K562 (cell line): ENCODE results near the gene KLHL25. TPM values are rescaled to one million over a fixed set of nuclear protein-coding genes. Genes with fewer than 3 reads are reported as not detected.

ENCODE experiments used
- ATAC-seq: fragments of 200-7000 bp; cut with Tn5 transposase; 3 replicates; pipeline ENCODE4 v1.9.1; 2020; ENCODE audit warnings: moderate library complexity
- BruUV-seq: library from RNA; stranded (reverse); fragments of 400-500 nt; replicated peaks from 2 replicates; lab custom pipeline; 2021; lab: Mats Ljungman, UMichigan
- CTCF ChIA-PET: fragments of 300-600 bp; formaldehyde crosslinking; extraction: SDS; loops from one replicate; lab custom pipeline; 2021; ENCODE audit warnings: low intra/inter-chr PET ratio; lab: Yijun Ruan, JAX
- POLR2A ChIA-PET: fragments of 300-600, 350-650 bp; sonication (Branson Sonifier 250); formaldehyde crosslinking; extraction: SDS; loops from one replicate; lab custom pipeline; 2021; ENCODE audit warnings: antibody characterized with exemption, inconsistent platforms; lab: Yijun Ruan, JAX
- DNase-seq, 4 experiments: peaks; one replicate each; pipeline versions ENCODE4 v3.0.0 to v3.0.0-alpha.2; 2011 to 2018; ENCODE audit warnings: low spot score in 3 of 4, mixed read lengths in 3 of 4; ENCODE audit errors: extremely low read depth in 1 of 4
- FAIRE-seq: peaks from 2 replicates; lab custom pipeline; 2011; peaks lifted over from hg19 to GRCh38; lab: Jason Lieb, UNC
- H2AFZ ChIP-seq: 2 replicates; pipeline ENCODE4 v1.6.0; 2011; ENCODE audit warnings: low read depth, low read length, control low read depth, inconsistent platforms
- H3K27ac ChIP-seq: fragments of 200-600 bp; 3 replicates; pipeline ENCODE4 v1.8.0; 2011; ENCODE audit warnings: low read depth, mild to moderate bottlenecking, control low read depth, inconsistent platforms, low read length, moderate library complexity, mixed read lengths; ENCODE audit errors: extremely low read depth
- H3K27me3 ChIP-seq, 2 experiments: fragments of 300-600 bp in 1 of 2; 2 replicates in 1 of 2; 3 replicates in 1 of 2; pipeline versions ENCODE4 v1.6.0 to v1.8.0; 2011; ENCODE audit warnings: inconsistent platforms in 2 of 2, low read length in 2 of 2, mild to moderate bottlenecking in 1 of 2, mixed read lengths in 1 of 2, moderate library complexity in 1 of 2; ENCODE audit not compliant: control insufficient read depth in 2 of 2, insufficient read depth in 2 of 2
- H3K36me3 ChIP-seq: fragments of 300-600 bp; 3 replicates; pipeline ENCODE4 v1.8.0; 2011; ENCODE audit warnings: mild to moderate bottlenecking, low read length, inconsistent platforms; ENCODE audit not compliant: control insufficient read depth, insufficient read depth
- H3K4me1 ChIP-seq, 2 experiments: fragments of 200-600 bp in 1 of 2; replicated peaks in 1 of 2; 2 replicates in 1 of 2; 3 replicates in 1 of 2; pipeline versions ENCODE4 v1.5.1 to v1.8.0; 2011; ENCODE audit warnings: inconsistent platforms in 2 of 2, low read length in 2 of 2, mild to moderate bottlenecking in 1 of 2, mixed read lengths in 1 of 2, moderate library complexity in 1 of 2; ENCODE audit not compliant: control insufficient read depth in 2 of 2, insufficient read depth in 2 of 2
- H3K4me2 ChIP-seq: 2 replicates; pipeline ENCODE4 v1.6.1; 2011; ENCODE audit warnings: low read length, control low read depth, inconsistent platforms, mixed read lengths; ENCODE audit not compliant: insufficient read depth
- H3K4me3 ChIP-seq: fragments of 200-600 bp; sonication (generic), shearing (Covaris generic); 2 replicates; pipeline ENCODE4 v1.5.1; 2016; ENCODE audit warnings: control low read depth, inconsistent platforms
- H3K79me2 ChIP-seq: fragments of 200-600 bp; 3 replicates; pipeline ENCODE4 v1.8.0; 2011; ENCODE audit warnings: low read length, inconsistent platforms; ENCODE audit not compliant: control insufficient read depth, insufficient read depth
- H3K9ac ChIP-seq, 2 experiments: 2 replicates each; pipeline versions ENCODE4 v1.6.0 to v1.6.1; 2011; ENCODE audit warnings: low read depth in 2 of 2, low read length in 2 of 2, control low read depth in 1 of 2, inconsistent platforms in 1 of 2, mild to moderate bottlenecking in 1 of 2, mixed read lengths in 1 of 2; ENCODE audit not compliant: insufficient read depth in 1 of 2
- H3K9me1 ChIP-seq: one replicate; pipeline ENCODE4 v1.6.0; 2011; ENCODE audit warnings: inconsistent platforms, mild to moderate bottlenecking, low read length, moderate library complexity; ENCODE audit not compliant: control insufficient read depth, insufficient read depth
- H3K9me3 ChIP-seq: replicated peaks from 2 replicates; pipeline ENCODE4 v1.5.1; 2011; ENCODE audit warnings: low read depth, low read length, inconsistent platforms; ENCODE audit not compliant: control insufficient read depth, insufficient read depth
- H4K20me1 ChIP-seq: replicated peaks from 2 replicates; pipeline ENCODE4 v1.6.1; 2011; ENCODE audit warnings: low read length, inconsistent platforms, mixed read lengths; ENCODE audit not compliant: control insufficient read depth, insufficient read depth
- ARNT ChIP-seq, 2 experiments: fragments of 450-650 bp; IDR thresholded peaks; 2 replicates each; pipeline ENCODE4 v1.6.1; 2016; ENCODE audit warnings: mild to moderate bottlenecking in 1 of 2
- FOXA1 ChIP-seq: fragments of 450-650 bp; IDR thresholded peaks from 2 replicates; pipeline ENCODE4 v1.6.1; 2016; ENCODE audit warnings: mild to moderate bottlenecking, borderline replicate concordance
- MCM2 ChIP-seq: fragments of 450-650 bp; IDR thresholded peaks from 2 replicates; pipeline ENCODE4 v1.6.1; 2017; ENCODE audit warnings: low read depth, mild to moderate bottlenecking
- NFYB ChIP-seq: IDR thresholded peaks from 2 replicates; pipeline ENCODE4 v1.6.1; 2011; ENCODE audit warnings: mild to moderate bottlenecking, moderate library complexity; ENCODE audit not compliant: insufficient read length; ENCODE audit errors: extremely low read depth
- PCBP2 ChIP-seq: fragments of 200-400 bp; formaldehyde crosslinking; IDR thresholded peaks from 2 replicates; pipeline ENCODE4 v1.6.1; 2018; ENCODE audit warnings: low read length, low read depth, mild to moderate bottlenecking, moderate library complexity; ENCODE audit not compliant: poor library complexity, severe bottlenecking
- SREBF1 ChIP-seq: fragments of 150-350 bp; IDR thresholded peaks from 2 replicates; pipeline ENCODE4 v1.6.1; 2014; ENCODE audit warnings: antibody characterized with exemption, low read depth, low read length, borderline replicate concordance
- WGBS: fragments of 100-300 bp; shearing (Covaris generic); methylation state at CpG from one replicate; pipeline ENCODE4 v1.1.6; 2016; ENCODE audit warnings: low coverage, mixed read lengths; ENCODE audit not compliant: insufficient coverage; ENCODE audit errors: missing lambda C conversion rate; 5-methylcytosine and 5-hydroxymethylcytosine counted together
- in situ Hi-C: fragments of 300-500 bp; cut with MboI; formaldehyde crosslinking; loops from 4 replicates; pipeline ENCODE4 v1.15.0; 2018; ENCODE audit warnings: inconsistent platforms, mixed read lengths
- intact Hi-C: fragments of 100-400 bp; cut with micrococcal nuclease; formaldehyde crosslinking; loops from 2 replicates; pipeline ENCODE4 v1.14.2; 2022
- polyA plus RNA-seq, 8 experiments: library from polyadenylated mRNA; depleted of rRNA in 4 of 8; stranded (reverse) in 5 of 8; unstranded in 3 of 8; fragments of >200 nt; fragmentation: Nextera tagmentation in 2 of 8; fragmentation: Illumina TruSeq in 1 of 8; extraction: Ambion mirVana in 2 of 8; extraction: Trizol in 1 of 8; gene quantifications; 2 replicates each; pipeline versions ENCODE4 v1.2.1 to v1.2.3, GENCODE V29; 2011 to 2014; ENCODE audit warnings: inconsistent platforms in 1 of 8, missing spikeins in 1 of 8
- total RNA-seq, 7 experiments: library from RNA; depleted of rRNA in 6 of 7; stranded (reverse); fragments of >200 nt in 6 of 7; fragmentation: Illumina TruSeq in 2 of 7; extraction: Trizol in 2 of 7; gene quantifications; 2 replicates each; pipeline versions ENCODE4 v1.2.1 to v1.2.3, GENCODE V29; 2011 to 2021; ENCODE audit warnings: low replicate concordance in 1 of 7
- TF ChIP-seq, protein P1 (sequence below), 2 experiments: fragments of 150-350 bp in 1 of 2; IDR thresholded peaks; 2 replicates each; pipeline ENCODE4 v1.6.1; 2012 to 2016; ENCODE audit warnings: low read depth in 2 of 2, low read length in 2 of 2, mild to moderate bottlenecking in 1 of 2, moderate library complexity in 1 of 2

KLHL25 gene
- total and polyA plus RNA-seq, 9 of the 15 experiments (the other 6 are each of a cell fraction or from before 2014, with no cell fraction given) = 0.04 to 0.14 (median 0.10) TPM; not detected in 3

DNA sequence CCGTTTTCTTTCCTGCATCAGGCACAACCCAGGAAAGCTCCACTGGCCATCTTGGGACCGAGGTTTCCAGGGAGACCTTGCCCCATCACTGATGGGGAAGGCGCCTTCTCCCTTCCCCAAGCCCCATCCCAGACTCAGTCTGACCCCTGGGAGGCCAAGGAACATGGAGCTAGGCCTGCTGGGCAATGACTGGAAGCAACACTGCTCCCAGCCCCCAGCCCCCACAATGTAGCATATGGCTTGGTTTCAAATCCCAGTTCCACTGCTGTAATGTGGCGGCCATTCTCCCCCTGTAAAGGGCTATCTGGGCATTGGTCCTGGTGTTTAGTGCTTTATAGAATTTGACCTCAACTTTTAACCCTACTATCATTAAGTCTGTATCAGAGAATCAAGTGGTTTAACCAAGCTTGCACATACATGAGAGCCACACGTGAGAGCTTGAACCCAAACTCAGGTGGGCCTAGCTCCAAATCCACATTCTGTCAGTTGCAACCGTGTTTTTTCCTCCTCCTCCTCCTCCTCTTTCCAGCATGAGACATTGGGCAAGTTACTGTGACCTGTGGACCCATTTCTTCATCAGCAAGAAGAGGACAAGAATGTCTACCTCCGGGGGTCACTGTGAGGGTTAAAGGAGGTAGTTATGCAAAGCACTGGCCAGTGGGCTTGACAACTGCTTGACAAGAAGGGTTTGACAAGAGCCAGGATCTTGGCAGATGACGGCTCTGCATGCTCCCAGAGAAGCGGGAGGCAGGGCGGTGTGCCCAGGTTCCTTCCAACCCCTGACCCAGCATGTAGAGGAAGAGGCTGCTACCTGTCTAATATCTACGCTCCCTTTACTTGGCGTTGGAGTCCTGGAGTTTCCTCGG is 37.4 kb downstream of the KLHL25 start:
- peaks cover 8 to 30% of the 10 kb centered on the region in 2 experiments; a peak in 3 of 5 replicates for H3K27me3 ChIP-seq
- FAIRE-seq = no peak
- no peak overlapping the region for H3K9ac ChIP-seq
- no peak for DNase-seq
- H3K79me2 ChIP-seq = no peaks in the 10 kb centered on the region
- in situ Hi-C loops = no loop called here
- ChIA-PET POLR2A (no interaction called here), CTCF (no interaction called here)
- H3K9me3 ChIP-seq = no peaks in the 10 kb centered on the region
- no peaks in the 10 kb centered on the region for H3K4me1 ChIP-seq
- intact Hi-C loops = no loop called here
- no peak for ATAC-seq
- H2AFZ ChIP-seq = no peak overlapping the region
- TF ChIP-seq, protein P1, sequence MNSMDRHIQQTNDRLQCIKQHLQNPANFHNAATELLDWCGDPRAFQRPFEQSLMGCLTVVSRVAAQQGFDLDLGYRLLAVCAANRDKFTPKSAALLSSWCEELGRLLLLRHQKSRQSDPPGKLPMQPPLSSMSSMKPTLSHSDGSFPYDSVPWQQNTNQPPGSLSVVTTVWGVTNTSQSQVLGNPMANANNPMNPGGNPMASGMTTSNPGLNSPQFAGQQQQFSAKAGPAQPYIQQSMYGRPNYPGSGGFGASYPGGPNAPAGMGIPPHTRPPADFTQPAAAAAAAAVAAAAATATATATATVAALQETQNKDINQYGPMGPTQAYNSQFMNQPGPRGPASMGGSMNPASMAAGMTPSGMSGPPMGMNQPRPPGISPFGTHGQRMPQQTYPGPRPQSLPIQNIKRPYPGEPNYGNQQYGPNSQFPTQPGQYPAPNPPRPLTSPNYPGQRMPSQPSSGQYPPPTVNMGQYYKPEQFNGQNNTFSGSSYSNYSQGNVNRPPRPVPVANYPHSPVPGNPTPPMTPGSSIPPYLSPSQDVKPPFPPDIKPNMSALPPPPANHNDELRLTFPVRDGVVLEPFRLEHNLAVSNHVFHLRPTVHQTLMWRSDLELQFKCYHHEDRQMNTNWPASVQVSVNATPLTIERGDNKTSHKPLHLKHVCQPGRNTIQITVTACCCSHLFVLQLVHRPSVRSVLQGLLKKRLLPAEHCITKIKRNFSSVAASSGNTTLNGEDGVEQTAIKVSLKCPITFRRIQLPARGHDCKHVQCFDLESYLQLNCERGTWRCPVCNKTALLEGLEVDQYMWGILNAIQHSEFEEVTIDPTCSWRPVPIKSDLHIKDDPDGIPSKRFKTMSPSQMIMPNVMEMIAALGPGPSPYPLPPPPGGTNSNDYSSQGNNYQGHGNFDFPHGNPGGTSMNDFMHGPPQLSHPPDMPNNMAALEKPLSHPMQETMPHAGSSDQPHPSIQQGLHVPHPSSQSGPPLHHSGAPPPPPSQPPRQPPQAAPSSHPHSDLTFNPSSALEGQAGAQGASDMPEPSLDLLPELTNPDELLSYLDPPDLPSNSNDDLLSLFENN (IDR thresholded peaks at IDR 0.05; ENCODE audit: low read depth in 2 of 2, low read length in 2 of 2) = no peak
- TF ChIP-seq SREBF1 (no peak), MCM2 (no peak), ARNT (IDR thresholded peaks at IDR 0.05) (no peak), PCBP2 (peak; percentile 19), NFYB (no peak), FOXA1 (no peak)
- H3K9me1 ChIP-seq = peaks cover 3% of the 10 kb centered on the region
- no peak overlapping the region for H3K4me2 ChIP-seq
- no peak overlapping the region for H3K27ac ChIP-seq
- no peak overlapping the region for H3K4me3 ChIP-seq
- no peaks in the 10 kb centered on the region for H3K36me3 ChIP-seq
- no TSS peak for BruUV-seq
- no peaks in the 10 kb centered on the region; the same call in 1 of the 2 replicates for H4K20me1 ChIP-seq
- WGBS = under 1% methylated on average over 12 of the region's 13 CpGs
